Neuronal stem cell (in vitro differentiated cells): ENCODE measurements around the gene HINFP.

Experiments
- DNase-seq: peaks from one replicate; pipeline ENCODE4 v3.0.0-alpha.2; 2013; ENCODE audit warnings: low spot score
- H2AFZ ChIP-seq: one replicate; pipeline ENCODE4 v1.6.1; 2013; ENCODE audit warnings: mild to moderate bottlenecking, low read length, inconsistent platforms
- H2AK5ac ChIP-seq: 2 replicates; pipeline ENCODE4 v1.6.1; 2013; ENCODE audit warnings: low read depth, mild to moderate bottlenecking, inconsistent platforms, low read length, moderate library complexity, mixed read lengths
- H2BK120ac ChIP-seq: 2 replicates; pipeline ENCODE4 v1.6.1; 2013; ENCODE audit warnings: low read depth, mild to moderate bottlenecking, inconsistent platforms, low read length, moderate library complexity, mixed read lengths
- H2BK12ac ChIP-seq: one replicate; pipeline ENCODE4 v1.6.1; 2013; ENCODE audit warnings: low read length, inconsistent platforms
- H2BK15ac ChIP-seq: 2 replicates; pipeline ENCODE4 v1.6.1; 2013; ENCODE audit warnings: mild to moderate bottlenecking, low read length, inconsistent platforms, mixed read lengths
- H2BK5ac ChIP-seq: one replicate; pipeline ENCODE4 v1.6.1; 2013; ENCODE audit warnings: inconsistent platforms, mild to moderate bottlenecking, low read length, moderate library complexity
- H3K14ac ChIP-seq: one replicate; pipeline ENCODE4 v1.6.1; 2013; ENCODE audit warnings: low read length, inconsistent platforms
- H3K18ac ChIP-seq: 2 replicates; pipeline ENCODE4 v1.6.1; 2013; ENCODE audit warnings: low read length, inconsistent platforms
- H3K23ac ChIP-seq: 2 replicates; pipeline ENCODE4 v1.6.1; 2013; ENCODE audit warnings: low read depth, mild to moderate bottlenecking, mixed read lengths, low read length, inconsistent platforms; ENCODE audit not compliant: poor library complexity
- H3K27ac ChIP-seq: replicated peaks from 3 replicates; pipeline ENCODE4 v1.5.1; 2013; ENCODE audit warnings: low read length, inconsistent platforms
- H3K27me3 ChIP-seq, 3 experiments: 2 replicates each; pipeline ENCODE4 v1.6.1; 2013; ENCODE audit warnings: low read length in 3 of 3, mild to moderate bottlenecking in 2 of 3, inconsistent platforms in 1 of 3, low read depth in 1 of 3, mixed read lengths in 1 of 3, moderate library complexity in 1 of 3; ENCODE audit not compliant: control insufficient read depth in 3 of 3, insufficient read depth in 3 of 3
- H3K36me3 ChIP-seq, 2 donors: replicated peaks in 1 of 2; 2 replicates each; pipeline ENCODE4 v1.6.1; 2013; ENCODE audit warnings: low read length in 2 of 2; ENCODE audit not compliant: control insufficient read depth in 2 of 2, insufficient read depth in 2 of 2
- H3K4ac ChIP-seq: 2 replicates; pipeline ENCODE4 v1.6.1; 2013; ENCODE audit warnings: inconsistent platforms, mild to moderate bottlenecking, low read length, moderate library complexity
- H3K4me1 ChIP-seq, 2 donors: 1 replicate in 1 of 2; 2 replicates in 1 of 2; pipeline ENCODE4 v1.6.1; 2013; ENCODE audit warnings: low read length in 2 of 2, low read depth in 1 of 2; ENCODE audit not compliant: control insufficient read depth in 2 of 2, insufficient read depth in 1 of 2
- H3K4me2 ChIP-seq: one replicate; pipeline ENCODE4 v1.6.1; 2013; ENCODE audit warnings: mild to moderate bottlenecking, low read length, inconsistent platforms; ENCODE audit not compliant: insufficient read depth, poor library complexity, severe bottlenecking
- H3K4me3 ChIP-seq, 2 donors: 2 replicates each; pipeline ENCODE4 v1.5.1; 2013; ENCODE audit warnings: low read length in 2 of 2, mild to moderate bottlenecking in 2 of 2, inconsistent platforms in 1 of 2, moderate library complexity in 1 of 2
- H3K79me1 ChIP-seq: one replicate; pipeline ENCODE4 v1.6.1; 2013; ENCODE audit warnings: low read depth, mild to moderate bottlenecking, inconsistent platforms, low read length, moderate library complexity
- H3K9ac ChIP-seq: one replicate; pipeline ENCODE4 v1.6.1; 2013; ENCODE audit warnings: mild to moderate bottlenecking, low read depth, low read length, inconsistent platforms; ENCODE audit not compliant: poor library complexity
- H3K9me3 ChIP-seq, 2 donors: replicated peaks in 1 of 2; 2 replicates each; pipeline versions ENCODE3 to v1.6.1; 2013; ENCODE audit warnings: low read length in 2 of 2, mild to moderate bottlenecking in 2 of 2, inconsistent platforms in 1 of 2, low read depth in 1 of 2, mixed read lengths in 1 of 2, moderate library complexity in 1 of 2; ENCODE audit not compliant: control insufficient read depth in 2 of 2, insufficient read depth in 1 of 2
- H4K8ac ChIP-seq: one replicate; pipeline ENCODE4 v1.6.1; 2013; ENCODE audit warnings: low read depth, mild to moderate bottlenecking, inconsistent platforms, low read length, moderate library complexity
- H4K91ac ChIP-seq: one replicate; pipeline ENCODE4 v1.6.1; 2013; ENCODE audit warnings: low read length, low read depth, mild to moderate bottlenecking, inconsistent platforms; ENCODE audit not compliant: poor library complexity
- WGBS, 2 donors: extraction: QIAGEN DNeasy Blood & Tissue Kit; methylation state at CpG; one replicate each; pipeline ENCODE4 v1.1.7; 2013; ENCODE audit warnings: missing lambda C conversion rate in 2 of 2, mixed read lengths in 1 of 2; ENCODE audit not compliant: insufficient read length in 2 of 2, insufficient replicate concordance in 1 of 2; ENCODE audit errors: extremely low coverage in 2 of 2; 5-methylcytosine and 5-hydroxymethylcytosine counted together

HINFP gene

GRCh38 chr11:119081682-119082260 lies 39.6 kb upstream of the HINFP start:
- Histone ChIP-seq H3K9me3 (no peaks in the 10 kb centered on the region), H2BK12ac (no peak overlapping the region), H3K27me3 (no peaks in the 10 kb centered on the region), H3K14ac (no peak overlapping the region), H2BK15ac (no peak overlapping the region), H3K9ac (no peak overlapping the region), H3K36me3 (peaks cover 31 to 56% of the 10 kb centered on the region in 2 donors), H3K4me2 (no peak overlapping the region), H3K4ac (no peak overlapping the region), H3K79me1 (peaks cover 7% of the 10 kb centered on the region), H3K27ac (no peak overlapping the region), H3K4me1 (peaks cover 6% of the 10 kb centered on the region in 2 donors), H2AFZ (no peak overlapping the region), H4K8ac (no peak overlapping the region), H2BK120ac (no peak overlapping the region), H2BK5ac (no peak overlapping the region), H3K18ac (no peak overlapping the region), H3K4me3 (no peak overlapping the region), H3K23ac (no peak overlapping the region), H2AK5ac (no peak overlapping the region), H4K91ac (no peak overlapping the region)
- no peak for DNase-seq
- WGBS, 2 donors = no CpG with 5 or more reads among the region's 7 CpGs

GRCh38 chr11:119084663-119085436 lies 36.5 kb upstream of the HINFP start, which contains the start of gene HMBS:
TSS of gene HMBS (plus strand) at chr11:119084881. CDS start at chr11:119085034, 153 bp downstream.
- Histone ChIP-seq H2AFZ (peak within 1 kb of the TSS; percentile 94), H3K4me3 (peak within 1 kb of the TSS; percentile 74 to 91), H3K36me3 (peaks cover 17 to 44% of the 10 kb centered on the region in 2 donors), H2BK12ac (no peak within 1 kb of the TSS), H3K79me1 (peaks cover 7% of the 10 kb centered on the region), H3K14ac (peak within 1 kb of the TSS; percentile 31), H3K4ac (no peak within 1 kb of the TSS), H3K9me3 (no peaks in the 10 kb centered on the region), H4K8ac (peak within 1 kb of the TSS; percentile 10), H2BK15ac (no peak within 1 kb of the TSS), H3K27me3 (no peaks in the 10 kb centered on the region), H3K9ac (peak within 1 kb of the TSS; percentile 91), H3K4me2 (peak within 1 kb of the TSS; percentile 90), H2AK5ac (no peak within 1 kb of the TSS), H3K4me1 (peaks cover 6% of the 10 kb centered on the region in 2 donors), H3K23ac (peak within 1 kb of the TSS; percentile 23), H4K91ac (no peak within 1 kb of the TSS), H3K27ac (peak within 1 kb of the TSS; percentile 83), H3K18ac (peak within 1 kb of the TSS; percentile 100), H2BK120ac (no peak within 1 kb of the TSS), H2BK5ac (peak within 1 kb of the TSS; percentile 97)
- DNase-seq = peak; percentile 92
- no CpG with 5 or more reads among the region's 45 CpGs for WGBS, 2 donors

GRCh38 chr11:119085437-119085847 lies 35.9 kb upstream of the HINFP start:
- Histone ChIP-seq H4K91ac (no peak overlapping the region), H2BK120ac (no peak overlapping the region), H3K23ac (peak overlapping the region; percentile 23), H3K4me1 (peaks cover 6% of the 10 kb centered on the region in 2 donors), H3K4ac (no peak overlapping the region), H3K4me3 (peak overlapping the region; percentile 74 to 88), H3K4me2 (peak overlapping the region; percentile 90), H3K14ac (peak overlapping the region; percentile 31), H3K18ac (peak overlapping the region; percentile 74), H3K9ac (peak overlapping the region; percentile 89), H2BK12ac (no peak overlapping the region), H3K9me3 (no peaks in the 10 kb centered on the region), H2BK15ac (no peak overlapping the region), H4K8ac (no peak overlapping the region), H2AK5ac (no peak overlapping the region), H3K36me3 (peaks cover 17 to 39% of the 10 kb centered on the region in 2 donors), H3K27me3 (no peaks in the 10 kb centered on the region), H3K27ac (peak overlapping the region; percentile 61), H3K79me1 (peaks cover 7% of the 10 kb centered on the region), H2AFZ (peak overlapping the region; percentile 94), H2BK5ac (peak overlapping the region; percentile 97)
- WGBS, 2 donors = no CpG with 5 or more reads among the region's 13 CpGs
- DNase-seq = no peak

- no peak overlapping the region for H3K4ac ChIP-seq
- no peak overlapping the region for H3K9ac ChIP-seq
- H3K27ac ChIP-seq = no peak overlapping the region
- H3K4me3 ChIP-seq = no peak overlapping the region
- H3K79me1 ChIP-seq = peaks cover 9% of the 10 kb centered on the region
- WGBS, 2 donors = no CpG with 5 or more reads among the region's 6 CpGs
- H3K18ac ChIP-seq = no peak overlapping the region
- H3K4me2 ChIP-seq = no peak overlapping the region
- no peak for DNase-seq
- no peaks in the 10 kb centered on the region for H3K9me3 ChIP-seq
- H4K8ac ChIP-seq = no peak overlapping the region
- no peak overlapping the region for H4K91ac ChIP-seq
- no peak overlapping the region for H2BK15ac ChIP-seq
- H3K4me1 ChIP-seq = peaks cover 8 to 9% of the 10 kb centered on the region in 2 donors
- no peak overlapping the region for H2AK5ac ChIP-seq
- no peak overlapping the region for H2BK120ac ChIP-seq
- H2BK12ac ChIP-seq = no peak overlapping the region
- no peak overlapping the region for H2BK5ac ChIP-seq
- H3K23ac ChIP-seq = no peak overlapping the region
- peaks cover 10 to 37% of the 10 kb centered on the region in 2 donors for H3K36me3 ChIP-seq
- no peak overlapping the region for H3K14ac ChIP-seq
- H2AFZ ChIP-seq = no peak overlapping the region
- H3K27me3 ChIP-seq = no peaks in the 10 kb centered on the region
Measured at GRCh38 chr11:119087123-119087522, 34.3 kb upstream of the HINFP start.
